ENCODE measurements around the gene ARHGEF10L. TPM values are rescaled to one million over a fixed set of nuclear protein-coding genes. Genes with fewer than 3 reads are reported as not detected.
A peak's percentile ranks its signal among the peaks of the same experiment; 100 is the strongest.

Gene ARHGEF10L
- total RNA-seq, 1 donor from 2014 or later, result 20.3 TPM

DNA sequence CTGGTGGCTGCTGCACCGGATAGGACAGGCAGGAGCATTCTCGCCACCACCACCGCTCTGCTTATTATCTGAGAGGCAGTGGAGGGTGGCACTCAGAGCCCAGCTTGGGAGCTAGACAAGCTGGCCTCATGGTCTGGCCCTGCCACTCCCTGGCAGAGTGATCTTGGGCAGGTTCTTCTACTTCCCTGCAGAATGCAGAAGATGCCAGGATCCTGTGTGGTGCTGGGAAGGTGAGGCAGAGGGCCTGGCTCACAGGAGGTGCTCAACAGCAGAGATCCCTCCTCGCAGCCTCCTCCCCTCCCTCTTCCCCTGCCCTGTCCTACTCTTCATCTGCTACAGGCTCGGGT, 60.4 kb downstream of the ARHGEF10L start:
- H3K4me1 Mint-ChIP-seq, result peaks cover 5% of the 10 kb centered on the region
- no peak overlapping the region for H3K27ac Mint-ChIP-seq
- H3K9me3 ChIP-seq (ENCODE audit: low read depth), result no peaks in the 10 kb centered on the region
- no peaks in the 10 kb centered on the region for H3K36me3 Mint-ChIP-seq
- H3K4me3 Mint-ChIP-seq, result no peak overlapping the region
- H3K27ac ChIP-seq, result no peak overlapping the region
- DNase-seq (ENCODE audit: low spot score), result no peak
- no peaks in the 10 kb centered on the region for H3K9me3 Mint-ChIP-seq
- no peak overlapping the region for H3K9ac ChIP-seq
- no peak overlapping the region for H2AFZ ChIP-seq (replicated peaks)
- H3K27me3 Mint-ChIP-seq (ENCODE audit: insufficient read depth, low read depth), result peaks cover 2% of the 10 kb centered on the region
- H3F3A ChIP-seq (ENCODE audit: low read depth), result no peaks in the 10 kb centered on the region
- no peaks in the 10 kb centered on the region for H3K4me1 ChIP-seq
- no peak overlapping the region for H3K4me2 ChIP-seq
- H3K27me3 ChIP-seq, result no peaks in the 10 kb centered on the region
- H3K4me3 ChIP-seq, result no peak overlapping the region
- no peaks in the 10 kb centered on the region for H3K36me3 ChIP-seq
- TF ChIP-seq EZH2phosphoT487 (IDR thresholded peaks at IDR 0.05), result no peak
- TF ChIP-seq, protein P1, sequence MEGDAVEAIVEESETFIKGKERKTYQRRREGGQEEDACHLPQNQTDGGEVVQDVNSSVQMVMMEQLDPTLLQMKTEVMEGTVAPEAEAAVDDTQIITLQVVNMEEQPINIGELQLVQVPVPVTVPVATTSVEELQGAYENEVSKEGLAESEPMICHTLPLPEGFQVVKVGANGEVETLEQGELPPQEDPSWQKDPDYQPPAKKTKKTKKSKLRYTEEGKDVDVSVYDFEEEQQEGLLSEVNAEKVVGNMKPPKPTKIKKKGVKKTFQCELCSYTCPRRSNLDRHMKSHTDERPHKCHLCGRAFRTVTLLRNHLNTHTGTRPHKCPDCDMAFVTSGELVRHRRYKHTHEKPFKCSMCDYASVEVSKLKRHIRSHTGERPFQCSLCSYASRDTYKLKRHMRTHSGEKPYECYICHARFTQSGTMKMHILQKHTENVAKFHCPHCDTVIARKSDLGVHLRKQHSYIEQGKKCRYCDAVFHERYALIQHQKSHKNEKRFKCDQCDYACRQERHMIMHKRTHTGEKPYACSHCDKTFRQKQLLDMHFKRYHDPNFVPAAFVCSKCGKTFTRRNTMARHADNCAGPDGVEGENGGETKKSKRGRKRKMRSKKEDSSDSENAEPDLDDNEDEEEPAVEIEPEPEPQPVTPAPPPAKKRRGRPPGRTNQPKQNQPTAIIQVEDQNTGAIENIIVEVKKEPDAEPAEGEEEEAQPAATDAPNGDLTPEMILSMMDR (IDR thresholded peaks at IDR 0.05), result no peak
- peaks cover 14% of the 10 kb centered on the region for H4K20me1 ChIP-seq (ENCODE audit: low read depth)
- no peaks in the 10 kb centered on the region for H3K79me2 ChIP-seq (ENCODE audit: low read depth)

DNA sequence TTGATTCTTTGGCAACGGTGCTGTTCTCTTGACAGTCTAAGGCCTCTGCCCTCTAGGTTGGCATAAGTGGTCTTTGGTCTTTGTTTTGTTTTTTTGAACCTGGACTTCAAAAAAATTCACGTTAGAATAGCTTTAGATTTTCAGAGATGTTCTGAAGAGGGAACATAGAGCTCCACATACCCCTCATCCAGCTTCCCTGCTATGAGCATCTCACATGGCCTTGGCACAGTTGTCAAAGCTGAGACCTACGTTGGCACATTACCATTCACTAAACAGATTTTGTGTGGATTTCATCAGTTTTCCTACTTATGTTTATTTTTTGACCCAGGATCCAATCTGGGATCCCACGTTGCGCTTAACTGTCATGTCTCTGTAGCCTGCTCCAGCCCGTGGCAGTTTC, 60.8 kb downstream of the ARHGEF10L start:
- H3K79me2 ChIP-seq (ENCODE audit: low read depth), result no peaks in the 10 kb centered on the region
- no peak overlapping the region for H2AFZ ChIP-seq (replicated peaks)
- H3K36me3 Mint-ChIP-seq, result no peaks in the 10 kb centered on the region
- H3K4me3 Mint-ChIP-seq, result no peak overlapping the region
- no peak for DNase-seq (ENCODE audit: low spot score)
- H3K27ac ChIP-seq, result no peak overlapping the region
- H3F3A ChIP-seq (ENCODE audit: low read depth), result no peaks in the 10 kb centered on the region
- no peaks in the 10 kb centered on the region for H3K4me1 ChIP-seq
- H3K27ac Mint-ChIP-seq, result no peak overlapping the region
- H4K20me1 ChIP-seq (ENCODE audit: low read depth), result peaks cover 13% of the 10 kb centered on the region
- no peaks in the 10 kb centered on the region for H3K9me3 Mint-ChIP-seq
- no peaks in the 10 kb centered on the region for H3K36me3 ChIP-seq
- H3K9me3 ChIP-seq (ENCODE audit: low read depth), result no peaks in the 10 kb centered on the region
- H3K4me2 ChIP-seq, result no peak overlapping the region
- H3K27me3 Mint-ChIP-seq (ENCODE audit: insufficient read depth, low read depth), result peaks cover 2% of the 10 kb centered on the region
- no peaks in the 10 kb centered on the region for H3K27me3 ChIP-seq
- no peak overlapping the region for H3K4me3 ChIP-seq
- TF ChIP-seq EZH2 (IDR thresholded peaks at IDR 0.05) (no peak), EZH2phosphoT487 (IDR thresholded peaks at IDR 0.05) (no peak)
- TF ChIP-seq, protein P1 (IDR thresholded peaks at IDR 0.05), result no peak
- H3K9ac ChIP-seq, result no peak overlapping the region
- peaks cover 5% of the 10 kb centered on the region for H3K4me1 Mint-ChIP-seq

- no peaks in the 10 kb centered on the region for H3K79me2 ChIP-seq (ENCODE audit: low read depth)
- H3K27me3 Mint-ChIP-seq (ENCODE audit: insufficient read depth, low read depth), result peaks cover 2% of the 10 kb centered on the region
- H4K20me1 ChIP-seq (ENCODE audit: low read depth), result peaks cover 8% of the 10 kb centered on the region
- peak; percentile 49 for DNase-seq (ENCODE audit: low spot score)
- no peaks in the 10 kb centered on the region for H3K9me3 Mint-ChIP-seq
- no peak overlapping the region for H3K27ac ChIP-seq
- H3K4me1 Mint-ChIP-seq, result peaks cover 5% of the 10 kb centered on the region
- no peaks in the 10 kb centered on the region for H3K36me3 Mint-ChIP-seq
- no peak overlapping the region for H2AFZ ChIP-seq (replicated peaks)
- H3K36me3 ChIP-seq, result no peaks in the 10 kb centered on the region
- H3K27ac Mint-ChIP-seq, result no peak overlapping the region
- no peaks in the 10 kb centered on the region for H3K9me3 ChIP-seq (ENCODE audit: low read depth)
- H3K4me2 ChIP-seq, result no peak overlapping the region
- H3K4me3 Mint-ChIP-seq, result no peak overlapping the region
- H3K4me3 ChIP-seq, result no peak overlapping the region
- H3K4me1 ChIP-seq, result no peaks in the 10 kb centered on the region
- no peak overlapping the region for H3K9ac ChIP-seq
- no peaks in the 10 kb centered on the region for H3F3A ChIP-seq (ENCODE audit: low read depth)
- no peak for TF ChIP-seq EZH2phosphoT487 (IDR thresholded peaks at IDR 0.05)
- TF ChIP-seq, protein P1 (IDR thresholded peaks at IDR 0.05), result peak; percentile 25
- no peak for TF ChIP-seq EZH2 (IDR thresholded peaks at IDR 0.05)
- no peaks in the 10 kb centered on the region for H3K27me3 ChIP-seq
These were observed 62.3 kb downstream of the ARHGEF10L start for GRCh38 chr1:17601643-17602382.

Data from neural progenitor cell (in vitro differentiated cells).